Caco-2 (cell line): Measurements from ENCODE around the gene SPINK2. TPM values are rescaled to one million over a fixed set of nuclear protein-coding genes. Genes with fewer than 3 reads are reported as not detected.

Source experiments
- BruUV-seq: library from RNA; stranded (reverse); fragments of 400-500 nt; replicated peaks from 2 replicates; lab custom pipeline; 2021; lab: Mats Ljungman, UMichigan
- CTCF ChIA-PET: fragments of 300-600 bp; sonication (Branson Sonifier 250); formaldehyde crosslinking; loops from one replicate; lab custom pipeline; 2022; ENCODE audit warnings: antibody characterized with exemption; lab: Charles Lee
- POLR2A ChIA-PET: fragments of 300-600 bp; sonication (Branson Sonifier 250); formaldehyde crosslinking; loops from one replicate; lab custom pipeline; 2022; ENCODE audit warnings: antibody characterized with exemption; lab: Charles Lee
- DNase-seq, 2 experiments: peaks; one replicate each; pipeline versions ENCODE4 v3.0.0 to v3.0.0-alpha.2; 2020 to 2022
- H3K27me3 ChIP-seq: replicated peaks from 2 replicates; pipeline ENCODE4 v1.6.0; 2011; ENCODE audit warnings: low read length; ENCODE audit not compliant: control insufficient read depth, insufficient read depth
- H3K36me3 ChIP-seq: 2 replicates; pipeline ENCODE4 v1.5.1; 2011; ENCODE audit warnings: low read length; ENCODE audit not compliant: control insufficient read depth, insufficient read depth
- H3K4me1 ChIP-seq: fragments of 250-450 bp; sonication (Bioruptor Pico); 2 replicates; pipeline ENCODE4 v1.5.1; 2020; ENCODE audit warnings: mild to moderate bottlenecking
- H3K4me3 ChIP-seq: 2 replicates; pipeline ENCODE4 v1.5.1; 2011; ENCODE audit warnings: low read depth, mild to moderate bottlenecking, control low read depth, low read length
- H3K9me3 ChIP-seq: fragments of 250-450 bp; sonication (Bioruptor Pico); 2 replicates; pipeline ENCODE4 v1.5.1; 2020; ENCODE audit warnings: mild to moderate bottlenecking, moderate library complexity
- H3K27ac Mint-ChIP-seq: one replicate; pipeline ENCODE4 v1.8.0; 2022; ENCODE audit warnings: mixed read lengths; ENCODE audit not compliant: unreplicated experiment
- H3K27me3 Mint-ChIP-seq: one replicate; pipeline ENCODE4 v1.8.0; 2022; ENCODE audit warnings: mixed read lengths; ENCODE audit not compliant: insufficient read depth, unreplicated experiment
- H3K36me3 Mint-ChIP-seq: one replicate; pipeline ENCODE4 v1.8.0; 2022; ENCODE audit warnings: mild to moderate bottlenecking, mixed read lengths; ENCODE audit not compliant: insufficient read depth, unreplicated experiment
- H3K4me1 Mint-ChIP-seq: one replicate; pipeline ENCODE4 v1.8.0; 2022; ENCODE audit warnings: low read depth, mixed read lengths; ENCODE audit not compliant: unreplicated experiment
- H3K4me3 Mint-ChIP-seq: one replicate; pipeline ENCODE4 v1.8.0; 2022; ENCODE audit warnings: mild to moderate bottlenecking, moderate library complexity, mixed read lengths; ENCODE audit not compliant: unreplicated experiment
- H3K9me3 Mint-ChIP-seq: one replicate; pipeline ENCODE4 v1.8.0; 2022; ENCODE audit warnings: mixed read lengths; ENCODE audit not compliant: unreplicated experiment
- intact Hi-C: fragments of 100-400 bp; cut with micrococcal nuclease; formaldehyde crosslinking; loops from one replicate; pipeline ENCODE4 v1.10.0; 2022; ENCODE audit not compliant: unreplicated experiment
- total RNA-seq: library from RNA; stranded (reverse); gene quantifications from 2 replicates; pipeline ENCODE4 v1.2.3, GENCODE V29; 2022
- TF ChIP-seq, protein P1 (sequence below), 2 experiments: fragments of 200-600 bp in 1 of 2; IDR thresholded peaks; 1 replicate in 1 of 2; 2 replicates in 1 of 2; pipeline versions ENCODE4 v1.5.1 to v1.8.0; 2011 to 2022; ENCODE audit warnings: antibody characterized with exemption in 1 of 2, control low read depth in 1 of 2, inconsistent platforms in 1 of 2, low read depth in 1 of 2, low read length in 1 of 2, mild to moderate bottlenecking in 1 of 2, moderate library complexity in 1 of 2; ENCODE audit not compliant: insufficient read depth in 1 of 2, severe bottlenecking in 1 of 2, unreplicated experiment in 1 of 2

The SPINK2 gene
- total RNA-seq, 1 experiment from 2014 or later, result not detected

GRCh38 chr4:56768316-56768715 lies 53.2 kb downstream of the SPINK2 start:
- H3K4me3 Mint-ChIP-seq, result no peak overlapping the region
- Histone ChIP-seq H3K4me1 (no peaks in the 10 kb centered on the region), H3K9me3 (no peaks in the 10 kb centered on the region), H3K36me3 (no peaks in the 10 kb centered on the region), H3K4me3 (no peak overlapping the region), H3K27me3 (no peaks in the 10 kb centered on the region)
- ChIA-PET POLR2A (interaction anchor here (0.5 to 0.6 kb wide), 2 partner anchors 13 to 159 kb away, joined by 3 to 4 read pairs; no protein-coding TSS in a partner anchor), CTCF (no interaction called here)
- H3K36me3 Mint-ChIP-seq, result no peaks in the 10 kb centered on the region
- H3K27me3 Mint-ChIP-seq, result no peaks in the 10 kb centered on the region
- BruUV-seq, result no TSS peak
- DNase-seq, result no peak
- H3K9me3 Mint-ChIP-seq, result no peaks in the 10 kb centered on the region
- peak overlapping the region; percentile 13 for H3K27ac Mint-ChIP-seq
- intact Hi-C loops, result no loop called here
- TF ChIP-seq, protein P1, sequence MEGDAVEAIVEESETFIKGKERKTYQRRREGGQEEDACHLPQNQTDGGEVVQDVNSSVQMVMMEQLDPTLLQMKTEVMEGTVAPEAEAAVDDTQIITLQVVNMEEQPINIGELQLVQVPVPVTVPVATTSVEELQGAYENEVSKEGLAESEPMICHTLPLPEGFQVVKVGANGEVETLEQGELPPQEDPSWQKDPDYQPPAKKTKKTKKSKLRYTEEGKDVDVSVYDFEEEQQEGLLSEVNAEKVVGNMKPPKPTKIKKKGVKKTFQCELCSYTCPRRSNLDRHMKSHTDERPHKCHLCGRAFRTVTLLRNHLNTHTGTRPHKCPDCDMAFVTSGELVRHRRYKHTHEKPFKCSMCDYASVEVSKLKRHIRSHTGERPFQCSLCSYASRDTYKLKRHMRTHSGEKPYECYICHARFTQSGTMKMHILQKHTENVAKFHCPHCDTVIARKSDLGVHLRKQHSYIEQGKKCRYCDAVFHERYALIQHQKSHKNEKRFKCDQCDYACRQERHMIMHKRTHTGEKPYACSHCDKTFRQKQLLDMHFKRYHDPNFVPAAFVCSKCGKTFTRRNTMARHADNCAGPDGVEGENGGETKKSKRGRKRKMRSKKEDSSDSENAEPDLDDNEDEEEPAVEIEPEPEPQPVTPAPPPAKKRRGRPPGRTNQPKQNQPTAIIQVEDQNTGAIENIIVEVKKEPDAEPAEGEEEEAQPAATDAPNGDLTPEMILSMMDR (IDR thresholded peaks at IDR 0.05; ENCODE audit: insufficient read depth in 1 of 2, low read depth in 1 of 2, low read length in 1 of 2, severe bottlenecking in 1 of 2, unreplicated experiment in 1 of 2), result no peak
- H3K4me1 Mint-ChIP-seq, result peaks cover 6% of the 10 kb centered on the region

DNA sequence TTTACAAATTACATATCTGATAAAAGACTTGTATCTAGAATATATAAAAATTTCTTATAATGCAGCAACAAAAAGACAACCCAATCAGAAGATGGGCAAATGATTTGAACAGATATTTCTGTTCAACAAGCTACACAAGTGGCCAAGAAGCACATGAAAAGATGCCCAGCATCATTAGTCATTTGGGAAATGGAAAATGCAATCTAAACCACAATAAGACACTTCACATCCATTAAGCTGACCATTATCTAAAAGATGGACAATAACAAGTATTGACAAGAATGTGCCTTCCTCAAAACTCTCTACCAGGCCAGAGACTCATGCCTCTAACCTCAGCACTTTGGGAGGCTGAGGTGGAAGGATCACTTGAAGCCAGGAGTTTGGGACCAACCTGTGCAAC lies 53.9 kb downstream of the SPINK2 start:
- H3K4me1 Mint-ChIP-seq, result peaks cover 6% of the 10 kb centered on the region
- no peak overlapping the region for H3K4me3 Mint-ChIP-seq
- Histone ChIP-seq H3K4me1 (no peaks in the 10 kb centered on the region), H3K27me3 (no peaks in the 10 kb centered on the region), H3K36me3 (no peaks in the 10 kb centered on the region), H3K9me3 (no peaks in the 10 kb centered on the region), H3K4me3 (no peak overlapping the region)
- no peaks in the 10 kb centered on the region for H3K36me3 Mint-ChIP-seq
- no peak for DNase-seq
- intact Hi-C loops, result no loop called here
- TF ChIP-seq, protein P1 (IDR thresholded peaks at IDR 0.05; ENCODE audit: insufficient read depth in 1 of 2, low read depth in 1 of 2, low read length in 1 of 2, severe bottlenecking in 1 of 2, unreplicated experiment in 1 of 2), result no peak
- BruUV-seq, result no TSS peak
- no peaks in the 10 kb centered on the region for H3K9me3 Mint-ChIP-seq
- POLR2A ChIA-PET, result interaction anchor here (0.6 kb wide), 1 partner anchor 160 kb away, joined by 3 read pairs; no protein-coding TSS in a partner anchor
- no peak overlapping the region for H3K27ac Mint-ChIP-seq
- CTCF ChIA-PET, result no interaction called here
- no peaks in the 10 kb centered on the region for H3K27me3 Mint-ChIP-seq

DNA sequence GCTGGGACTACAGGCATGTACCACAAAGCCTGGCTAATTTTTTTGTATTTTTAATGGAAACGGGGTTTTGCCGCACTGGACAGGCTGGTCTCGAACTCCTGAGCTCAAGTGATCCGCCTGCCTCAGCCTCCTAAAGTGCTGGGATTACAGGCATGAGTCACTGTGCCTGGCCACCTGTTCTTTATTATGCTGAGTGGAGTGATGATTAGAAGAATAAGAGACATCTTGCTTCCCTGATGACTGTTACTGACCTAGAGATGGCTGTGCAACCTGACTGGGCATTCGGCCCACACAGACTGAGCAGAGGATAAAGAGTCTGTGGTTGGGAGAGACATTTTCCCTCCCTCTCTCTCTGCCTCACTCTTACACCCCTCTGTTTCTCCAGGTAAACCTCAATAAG lies 56.7 kb downstream of the SPINK2 start:
- CTCF ChIA-PET, result no interaction called here
- Histone ChIP-seq H3K36me3 (no peaks in the 10 kb centered on the region), H3K4me3 (no peak overlapping the region), H3K4me1 (no peaks in the 10 kb centered on the region), H3K27me3 (no peaks in the 10 kb centered on the region), H3K9me3 (no peaks in the 10 kb centered on the region)
- Mint-ChIP-seq H3K4me3 (no peak overlapping the region), H3K27ac (no peak overlapping the region), H3K4me1 (peaks cover 12% of the 10 kb centered on the region), H3K36me3 (no peaks in the 10 kb centered on the region), H3K27me3 (no peaks in the 10 kb centered on the region), H3K9me3 (no peaks in the 10 kb centered on the region)
- POLR2A ChIA-PET, result no interaction called here
- DNase-seq, result no peak
- intact Hi-C loops, result loop anchor here (1.0 kb wide), 1 partner anchor 7 kb away; no protein-coding TSS in a partner anchor
- BruUV-seq, result no TSS peak
- TF ChIP-seq, protein P1 (IDR thresholded peaks at IDR 0.05; ENCODE audit: insufficient read depth in 1 of 2, low read depth in 1 of 2, low read length in 1 of 2, severe bottlenecking in 1 of 2, unreplicated experiment in 1 of 2), result no peak
